HEK293 (cell line): Measurements from ENCODE around the gene ASAH2.

ENCODE experiments used
- CTCF ChIA-PET: fragments of 350-600 bp; formaldehyde crosslinking; extraction: SDS; loops from one replicate; lab custom pipeline; 2021; ENCODE audit warnings: antibody characterized with exemption; lab: Yijun Ruan, JAX
- POLR2A ChIA-PET: fragments of 300-600 bp; formaldehyde crosslinking; extraction: SDS; loops from one replicate; lab custom pipeline; 2020; ENCODE audit warnings: antibody characterized with exemption, inconsistent platforms; lab: Yijun Ruan, JAX
- H3K27ac ChIP-seq: fragments of 200-500 bp; sonication (Bioruptor generic); 2 replicates; pipeline ENCODE4 v1.5.1; 2014; ENCODE audit warnings: low read depth, low read length, control low read depth, inconsistent platforms; ENCODE audit errors: extremely low read depth
- H3K36me3 ChIP-seq, 2 experiments: fragments of 200-500 bp in 1 of 2; sonication (Bioruptor generic) in 1 of 2; 1 replicate in 1 of 2; 2 replicates in 1 of 2; pipeline ENCODE4 v1.5.1; 2014 to 2017; ENCODE audit warnings: inconsistent platforms in 2 of 2, low read length in 2 of 2; ENCODE audit not compliant: control insufficient read depth in 2 of 2, insufficient read depth in 1 of 2
- H3K4me1 ChIP-seq: fragments of 200-500 bp; sonication (Bioruptor generic); 2 replicates; pipeline ENCODE4 v1.5.1; 2014; ENCODE audit warnings: mild to moderate bottlenecking, low read length, inconsistent platforms; ENCODE audit not compliant: control insufficient read depth, insufficient read depth
- H3K4me3 ChIP-seq: 2 replicates; pipeline ENCODE4 v1.5.1; 2011; ENCODE audit warnings: low read depth, mild to moderate bottlenecking, control low read depth, low read length, moderate library complexity
- H3K9me3 ChIP-seq: fragments of 200-500 bp; sonication (Bioruptor generic); 2 replicates; pipeline ENCODE4 v1.5.1; 2014; ENCODE audit warnings: low read depth, low read length, inconsistent platforms; ENCODE audit not compliant: control insufficient read depth, insufficient read depth
- BCL11A ChIP-seq: fragments of 450-650 bp; formaldehyde crosslinking; IDR thresholded peaks from 2 replicates; pipeline ENCODE4 v1.5.1; 2016; ENCODE audit warnings: low read depth, missing biosample characterization, missing genetic modification characterization
- GLI4 ChIP-seq: fragments of 450-650 bp; formaldehyde crosslinking; IDR thresholded peaks from 2 replicates; pipeline ENCODE4 v1.5.1; 2016; ENCODE audit warnings: missing biosample characterization, missing genetic modification characterization
- MYNN ChIP-seq: fragments of 450-650 bp; formaldehyde crosslinking; IDR thresholded peaks from 2 replicates; pipeline ENCODE4 v1.5.1; 2016; ENCODE audit warnings: missing biosample characterization, missing genetic modification characterization, borderline replicate concordance
- ZBTB21 ChIP-seq: fragments of 450-650 bp; formaldehyde crosslinking; IDR thresholded peaks from 2 replicates; pipeline ENCODE4 v1.5.1; 2017; ENCODE audit warnings: missing biosample characterization, missing genetic modification characterization
- ZNF174 ChIP-seq: fragments of 450-650 bp; formaldehyde crosslinking; IDR thresholded peaks from 2 replicates; pipeline ENCODE4 v1.5.0; 2017; ENCODE audit warnings: missing biosample characterization, mild to moderate bottlenecking, missing genetic modification characterization
- ZNF184 ChIP-seq: fragments of 450-650 bp; IDR thresholded peaks from 2 replicates; pipeline ENCODE4 v1.5.1; 2018; ENCODE audit warnings: missing biosample characterization, mild to moderate bottlenecking, missing genetic modification characterization
- ZNF211 ChIP-seq: fragments of 450-650 bp; formaldehyde crosslinking; IDR thresholded peaks from 2 replicates; pipeline ENCODE4 v1.5.1; 2016; ENCODE audit warnings: low read depth, missing biosample characterization, missing genetic modification characterization
- ZNF24 ChIP-seq: fragments of 450-650 bp; formaldehyde crosslinking; IDR thresholded peaks from 2 replicates; pipeline ENCODE4 v1.5.1; 2016; ENCODE audit warnings: missing biosample characterization, missing genetic modification characterization
- ZNF274 ChIP-seq, 2 experiments: fragments of 200-500 bp in 1 of 2; fragments of 450-650 bp in 1 of 2; sonication (Bioruptor generic) in 1 of 2; formaldehyde crosslinking in 1 of 2; IDR thresholded peaks; 2 replicates each; pipeline versions ENCODE4 v1.5.1 to v1.6.1; 2014 to 2016; ENCODE audit warnings: borderline replicate concordance in 1 of 2, inconsistent platforms in 1 of 2, low read length in 1 of 2, missing biosample characterization in 1 of 2, missing genetic modification characterization in 1 of 2
- ZNF292 ChIP-seq: fragments of 450-650 bp; formaldehyde crosslinking; IDR thresholded peaks from 2 replicates; pipeline ENCODE4 v1.5.1; 2016; ENCODE audit warnings: low read depth, missing biosample characterization, missing genetic modification characterization, borderline replicate concordance
- ZNF302 ChIP-seq: fragments of 450-650 bp; formaldehyde crosslinking; IDR thresholded peaks from 2 replicates; pipeline ENCODE4 v1.5.1; 2016; ENCODE audit warnings: missing biosample characterization, missing genetic modification characterization, low read depth
- ZNF341 ChIP-seq: fragments of 450-650 bp; formaldehyde crosslinking; IDR thresholded peaks from 2 replicates; pipeline ENCODE4; 2016; ENCODE audit warnings: low read depth, missing biosample characterization, missing genetic modification characterization
- ZNF426 ChIP-seq: fragments of 450-650 bp; formaldehyde crosslinking; IDR thresholded peaks from 2 replicates; pipeline ENCODE4 v1.5.1; 2017; ENCODE audit warnings: missing biosample characterization, missing genetic modification characterization, mild to moderate bottlenecking, inconsistent platforms, moderate library complexity
- ZNF433 ChIP-seq: fragments of 450-650 bp; formaldehyde crosslinking; IDR thresholded peaks from 2 replicates; pipeline ENCODE4 v1.5.1; 2016; ENCODE audit warnings: missing biosample characterization, missing genetic modification characterization, low read depth
- ZNF48 ChIP-seq: fragments of 450-650 bp; formaldehyde crosslinking; IDR thresholded peaks from 2 replicates; pipeline ENCODE4 v1.5.1; 2016; ENCODE audit warnings: missing biosample characterization, missing genetic modification characterization
- ZNF501 ChIP-seq: fragments of 450-650 bp; formaldehyde crosslinking; IDR thresholded peaks from 2 replicates; pipeline ENCODE4 v1.5.1; 2016; ENCODE audit warnings: missing biosample characterization, missing genetic modification characterization
- ZNF530 ChIP-seq: fragments of 450-650 bp; formaldehyde crosslinking; IDR thresholded peaks from 2 replicates; pipeline ENCODE4 v1.5.1; 2016; ENCODE audit warnings: low read depth, missing biosample characterization, missing genetic modification characterization
- ZNF544 ChIP-seq: fragments of 450-650 bp; formaldehyde crosslinking; IDR thresholded peaks from 2 replicates; pipeline ENCODE4 v1.5.0; 2017; ENCODE audit warnings: missing biosample characterization, missing genetic modification characterization
- ZNF561 ChIP-seq: fragments of 450-650 bp; IDR thresholded peaks from 2 replicates; pipeline ENCODE4 v1.5.1; 2018; ENCODE audit warnings: missing biosample characterization, missing genetic modification characterization, borderline replicate concordance
- ZNF596 ChIP-seq: fragments of 450-650 bp; IDR thresholded peaks from 2 replicates; pipeline ENCODE4 v1.5.0; 2018; ENCODE audit warnings: missing biosample characterization, mild to moderate bottlenecking, missing genetic modification characterization, moderate library complexity
- ZNF692 ChIP-seq: fragments of 450-650 bp; formaldehyde crosslinking; IDR thresholded peaks from 2 replicates; pipeline ENCODE4 v1.5.1; 2016; ENCODE audit warnings: missing biosample characterization, missing genetic modification characterization
- ZNF704 ChIP-seq: fragments of 450-650 bp; formaldehyde crosslinking; IDR thresholded peaks from 2 replicates; pipeline ENCODE4 v1.5.1; 2016; ENCODE audit warnings: missing biosample characterization, missing genetic modification characterization
- ZNF768 ChIP-seq: fragments of 450-650 bp; formaldehyde crosslinking; IDR thresholded peaks from 2 replicates; pipeline ENCODE4 v1.5.1; 2018; ENCODE audit warnings: missing biosample characterization, mild to moderate bottlenecking, missing genetic modification characterization
- ZXDB ChIP-seq: fragments of 450-650 bp; formaldehyde crosslinking; IDR thresholded peaks from 2 replicates; pipeline ENCODE4 v1.5.1; 2016; ENCODE audit warnings: missing biosample characterization, missing genetic modification characterization
- TF ChIP-seq, protein P1 (sequence below): fragments of 450-650 bp; formaldehyde crosslinking; IDR thresholded peaks from 2 replicates; pipeline ENCODE4 v1.5.1; 2016; ENCODE audit warnings: missing biosample characterization, missing genetic modification characterization
- TF ChIP-seq, protein P2 (sequence below): fragments of 450-650 bp; formaldehyde crosslinking; IDR thresholded peaks from 2 replicates; pipeline ENCODE4 v1.5.1; 2016; ENCODE audit warnings: missing biosample characterization, missing genetic modification characterization
- TF ChIP-seq, protein P3 (sequence below): fragments of 450-650 bp; formaldehyde crosslinking; IDR thresholded peaks from 2 replicates; pipeline ENCODE4 v1.5.1; 2017; ENCODE audit warnings: missing biosample characterization, missing genetic modification characterization

Gene ASAH2

DNA sequence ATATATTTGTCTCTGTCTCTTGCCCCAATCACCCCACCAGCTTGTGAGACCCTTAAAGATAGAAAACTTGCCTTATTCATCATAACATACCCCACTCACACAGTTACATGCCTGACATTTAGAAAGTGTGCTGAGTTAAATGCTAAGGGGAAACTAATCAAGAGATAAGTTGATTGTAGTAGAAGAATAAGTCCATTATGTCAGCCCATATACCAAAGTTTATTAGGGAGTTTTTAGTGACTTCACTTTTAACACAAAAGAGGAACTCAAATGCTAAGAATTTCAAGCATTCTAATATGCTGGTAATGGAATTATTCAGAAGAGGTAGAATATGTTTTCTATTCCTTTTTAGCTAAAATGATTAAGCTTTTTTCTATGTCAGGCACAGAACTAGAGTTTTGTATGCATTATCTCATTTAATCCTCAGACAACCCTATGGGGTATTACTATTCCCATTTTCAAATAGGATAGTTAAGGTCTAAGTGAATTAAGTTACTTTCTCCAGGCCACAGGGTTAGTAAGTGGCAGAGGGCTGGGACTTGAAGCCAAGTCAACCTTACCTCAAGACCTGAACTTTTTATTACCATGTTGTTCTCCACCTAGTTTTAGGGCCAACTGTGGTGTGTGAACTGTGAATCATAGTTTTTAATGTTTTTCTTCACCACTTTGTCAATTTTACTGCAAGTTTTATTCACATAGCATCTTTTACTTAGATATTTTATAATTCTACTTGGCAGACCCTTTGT lies 19.6 kb downstream of the ASAH2 start (continued):
- TF ChIP-seq ZNF274 (IDR thresholded peaks at IDR 0.05; ENCODE audit: low read length) (no peak), ZNF274 (tag by site-specific recombination; IDR thresholded peaks at IDR 0.05; ENCODE audit: borderline replicate concordance) (no peak), ZNF544 (tag by site-specific recombination) (no peak), ZNF768 (tag by site-specific recombination) (no peak)
- TF ChIP-seq, all 188 proteins: peak for 0

GRCh38 chr10:50229460-50229859 lies 21.9 kb downstream of the ASAH2 start:
- ChIA-PET POLR2A (no interaction called here), CTCF (interaction anchor here (1.0 kb wide), 1 partner anchor 46 kb away, joined by 4 read pairs; no protein-coding TSS in a partner anchor)
- Histone ChIP-seq H3K36me3 (no peaks in the 10 kb centered on the region), H3K9me3 (no peaks in the 10 kb centered on the region), H3K27ac (no peak overlapping the region), H3K4me1 (no peaks in the 10 kb centered on the region), H3K4me3 (no peak overlapping the region)
- TF ChIP-seq ZNF48 (no peak), ZNF302 (no peak), ZNF692 (tag by site-specific recombination) (no peak), ZNF530 (no peak), BCL11A (tag by site-specific recombination) (no peak), ZNF561 (tag by site-specific recombination) (no peak), ZNF174 (tag by site-specific recombination) (no peak)
- TF ChIP-seq, protein P1, sequence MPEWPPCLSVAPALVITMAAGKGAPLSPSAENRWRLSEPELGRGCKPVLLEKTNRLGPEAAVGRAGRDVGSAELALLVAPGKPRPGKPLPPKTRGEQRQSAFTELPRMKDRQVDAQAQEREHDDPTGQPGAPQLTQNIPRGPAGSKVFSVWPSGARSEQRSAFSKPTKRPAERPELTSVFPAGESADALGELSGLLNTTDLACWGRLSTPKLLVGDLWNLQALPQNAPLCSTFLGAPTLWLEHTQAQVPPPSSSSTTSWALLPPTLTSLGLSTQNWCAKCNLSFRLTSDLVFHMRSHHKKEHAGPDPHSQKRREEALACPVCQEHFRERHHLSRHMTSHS (tag by site-specific recombination): no peak

- ChIA-PET POLR2A (no interaction called here), CTCF (interaction anchor here (1.0 kb wide), 1 partner anchor 47 kb away, joined by 4 read pairs; no protein-coding TSS in a partner anchor)
- Histone ChIP-seq H3K27ac (no peak overlapping the region), H3K9me3 (no peaks in the 10 kb centered on the region), H3K36me3 (no peaks in the 10 kb centered on the region), H3K4me1 (no peaks in the 10 kb centered on the region), H3K4me3 (no peak overlapping the region)
- TF ChIP-seq ZNF501 (no peak), ZXDB (no peak), MYNN (tag by site-specific recombination) (no peak), ZNF596 (tag by site-specific recombination) (no peak), ZNF433 (no peak), ZNF426 (no peak), ZNF341 (tag by site-specific recombination) (no peak), ZNF184 (tag by site-specific recombination) (no peak), ZNF24 (tag by site-specific recombination) (no peak), GLI4 (tag by site-specific recombination) (no peak), ZNF211 (no peak), ZNF704 (tag by site-specific recombination) (no peak), ZNF292 (tag by site-specific recombination) (no peak), ZBTB21 (tag by site-specific recombination) (no peak)
- TF ChIP-seq, protein P2, sequence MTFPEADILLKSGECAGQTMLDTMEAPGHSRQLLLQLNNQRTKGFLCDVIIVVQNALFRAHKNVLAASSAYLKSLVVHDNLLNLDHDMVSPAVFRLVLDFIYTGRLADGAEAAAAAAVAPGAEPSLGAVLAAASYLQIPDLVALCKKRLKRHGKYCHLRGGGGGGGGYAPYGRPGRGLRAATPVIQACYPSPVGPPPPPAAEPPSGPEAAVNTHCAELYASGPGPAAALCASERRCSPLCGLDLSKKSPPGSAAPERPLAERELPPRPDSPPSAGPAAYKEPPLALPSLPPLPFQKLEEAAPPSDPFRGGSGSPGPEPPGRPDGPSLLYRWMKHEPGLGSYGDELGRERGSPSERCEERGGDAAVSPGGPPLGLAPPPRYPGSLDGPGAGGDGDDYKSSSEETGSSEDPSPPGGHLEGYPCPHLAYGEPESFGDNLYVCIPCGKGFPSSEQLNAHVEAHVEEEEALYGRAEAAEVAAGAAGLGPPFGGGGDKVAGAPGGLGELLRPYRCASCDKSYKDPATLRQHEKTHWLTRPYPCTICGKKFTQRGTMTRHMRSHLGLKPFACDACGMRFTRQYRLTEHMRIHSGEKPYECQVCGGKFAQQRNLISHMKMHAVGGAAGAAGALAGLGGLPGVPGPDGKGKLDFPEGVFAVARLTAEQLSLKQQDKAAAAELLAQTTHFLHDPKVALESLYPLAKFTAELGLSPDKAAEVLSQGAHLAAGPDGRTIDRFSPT (tag by site-specific recombination): no peak
- TF ChIP-seq, protein P3, sequence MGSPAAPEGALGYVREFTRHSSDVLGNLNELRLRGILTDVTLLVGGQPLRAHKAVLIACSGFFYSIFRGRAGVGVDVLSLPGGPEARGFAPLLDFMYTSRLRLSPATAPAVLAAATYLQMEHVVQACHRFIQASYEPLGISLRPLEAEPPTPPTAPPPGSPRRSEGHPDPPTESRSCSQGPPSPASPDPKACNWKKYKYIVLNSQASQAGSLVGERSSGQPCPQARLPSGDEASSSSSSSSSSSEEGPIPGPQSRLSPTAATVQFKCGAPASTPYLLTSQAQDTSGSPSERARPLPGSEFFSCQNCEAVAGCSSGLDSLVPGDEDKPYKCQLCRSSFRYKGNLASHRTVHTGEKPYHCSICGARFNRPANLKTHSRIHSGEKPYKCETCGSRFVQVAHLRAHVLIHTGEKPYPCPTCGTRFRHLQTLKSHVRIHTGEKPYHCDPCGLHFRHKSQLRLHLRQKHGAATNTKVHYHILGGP (tag by site-specific recombination): no peak
These were observed 22.6 kb downstream of the ASAH2 start for GRCh38 chr10:50228672-50229071.
